GM03348 (cell line): ENCODE measurements around the gene CYP2C18.
"Not testable (repeated sequence)": the region's sequence is repeated elsewhere in the genome, so short reads cannot be mapped to it uniquely, and the experiment has no call there.

Source experiments
- DNase-seq: peaks from one replicate; pipeline ENCODE4 v3.0.0; 2012; ENCODE audit warnings: low spot score

The CYP2C18 gene

GRCh38 chr10:94747137-94747536 is 63.6 kb downstream of the CYP2C18 start:
- no peak for DNase-seq

GRCh38 chr10:94747838-94748237 is 64.3 kb downstream of the CYP2C18 start:
- DNase-seq = no peak

- DNase-seq = no peak
These were observed 74.4 kb downstream of the CYP2C18 start for GRCh38 chr10:94757916-94758315.

- DNase-seq = no peak
These were observed 77.2 kb downstream of the CYP2C18 start for GRCh38 chr10:94760586-94761178.

- no peak for DNase-seq
These were observed 78.9 kb downstream of the CYP2C18 start, which contains the start of gene CYP2C19 for GRCh38 chr10:94762393-94762792. Gene CYP2C19, plus strand, starts transcription at chr10:94762681. Its CDS starts 25 bp downstream, at chr10:94762706.

GRCh38 chr10:94775425-94775824 is 91.9 kb downstream of the CYP2C18 start:
- not testable (repeated sequence) for DNase-seq

GRCh38 chr10:94777886-94778458 is 94.4 kb downstream of the CYP2C18 start:
- no peak for DNase-seq

- DNase-seq = no peak
These were observed 97.3 kb downstream of the CYP2C18 start for GRCh38 chr10:94780844-94781243.

- no peak for DNase-seq
These were observed 100.7 kb downstream of the CYP2C18 start for GRCh38 chr10:94784256-94784655.

- no peak for DNase-seq
These were observed 101.7 kb downstream of the CYP2C18 start for GRCh38 chr10:94785211-94785610.
